Stimulated activated CD8-positive, alpha-beta memory T cell treated with anti-CD3 and anti-CD28 coated beads, Interleukin-15, amount 100 ng/mL, for 1 hour (primary cell): ENCODE measurements around the gene TRAPPC8.

Experiments used
- DNase-seq: peaks from one replicate; pipeline ENCODE4 v3.0.0-alpha.2; 2020; ENCODE audit warnings: low read depth

TRAPPC8 gene

GRCh38 chr18:31793531-31793930 is 149.4 kb downstream of the TRAPPC8 start:
- no peak for DNase-seq

GRCh38 chr18:31792580-31792911 is 150.4 kb downstream of the TRAPPC8 start:
- no peak for DNase-seq

- DNase-seq, result no peak
These were observed 150.9 kb downstream of the TRAPPC8 start for GRCh38 chr18:31791817-31792579.

GRCh38 chr18:31789409-31789808 is 153.5 kb downstream of the TRAPPC8 start:
- DNase-seq, result no peak

GRCh38 chr18:31783059-31783458 is 159.9 kb downstream of the TRAPPC8 start:
- DNase-seq, result no peak
